ENCODE results near the gene HDAC1.

The HDAC1 gene

GRCh38 chr1:32305310-32305709 lies 13.4 kb downstream of the HDAC1 start:
- TF ChIP-seq, protein P1, sequence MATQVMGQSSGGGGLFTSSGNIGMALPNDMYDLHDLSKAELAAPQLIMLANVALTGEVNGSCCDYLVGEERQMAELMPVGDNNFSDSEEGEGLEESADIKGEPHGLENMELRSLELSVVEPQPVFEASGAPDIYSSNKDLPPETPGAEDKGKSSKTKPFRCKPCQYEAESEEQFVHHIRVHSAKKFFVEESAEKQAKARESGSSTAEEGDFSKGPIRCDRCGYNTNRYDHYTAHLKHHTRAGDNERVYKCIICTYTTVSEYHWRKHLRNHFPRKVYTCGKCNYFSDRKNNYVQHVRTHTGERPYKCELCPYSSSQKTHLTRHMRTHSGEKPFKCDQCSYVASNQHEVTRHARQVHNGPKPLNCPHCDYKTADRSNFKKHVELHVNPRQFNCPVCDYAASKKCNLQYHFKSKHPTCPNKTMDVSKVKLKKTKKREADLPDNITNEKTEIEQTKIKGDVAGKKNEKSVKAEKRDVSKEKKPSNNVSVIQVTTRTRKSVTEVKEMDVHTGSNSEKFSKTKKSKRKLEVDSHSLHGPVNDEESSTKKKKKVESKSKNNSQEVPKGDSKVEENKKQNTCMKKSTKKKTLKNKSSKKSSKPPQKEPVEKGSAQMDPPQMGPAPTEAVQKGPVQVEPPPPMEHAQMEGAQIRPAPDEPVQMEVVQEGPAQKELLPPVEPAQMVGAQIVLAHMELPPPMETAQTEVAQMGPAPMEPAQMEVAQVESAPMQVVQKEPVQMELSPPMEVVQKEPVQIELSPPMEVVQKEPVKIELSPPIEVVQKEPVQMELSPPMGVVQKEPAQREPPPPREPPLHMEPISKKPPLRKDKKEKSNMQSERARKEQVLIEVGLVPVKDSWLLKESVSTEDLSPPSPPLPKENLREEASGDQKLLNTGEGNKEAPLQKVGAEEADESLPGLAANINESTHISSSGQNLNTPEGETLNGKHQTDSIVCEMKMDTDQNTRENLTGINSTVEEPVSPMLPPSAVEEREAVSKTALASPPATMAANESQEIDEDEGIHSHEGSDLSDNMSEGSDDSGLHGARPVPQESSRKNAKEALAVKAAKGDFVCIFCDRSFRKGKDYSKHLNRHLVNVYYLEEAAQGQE (IDR thresholded peaks at IDR 0.05; ENCODE audit: insufficient read depth in 1 of 2, low read depth in 2 of 2, low read length in 2 of 2): no peak
- no peak for TF ChIP-seq SIN3A (IDR thresholded peaks at IDR 0.05; ENCODE audit: borderline replicate concordance, insufficient read depth, low read length)
- no peak for TF ChIP-seq FOXP2 (optimal IDR thresholded peaks at IDR 0.05; ENCODE audit: borderline replicate concordance, extremely low read depth, extremely low read length, insufficient read depth)
- TF ChIP-seq POLR2AphosphoS5 (IDR thresholded peaks at IDR 0.05; ENCODE audit: low read depth, low read length): no peak
- TF ChIP-seq TAF1 (IDR thresholded peaks at IDR 0.05; ENCODE audit: borderline replicate concordance, insufficient read depth, low read length): no peak

DNA sequence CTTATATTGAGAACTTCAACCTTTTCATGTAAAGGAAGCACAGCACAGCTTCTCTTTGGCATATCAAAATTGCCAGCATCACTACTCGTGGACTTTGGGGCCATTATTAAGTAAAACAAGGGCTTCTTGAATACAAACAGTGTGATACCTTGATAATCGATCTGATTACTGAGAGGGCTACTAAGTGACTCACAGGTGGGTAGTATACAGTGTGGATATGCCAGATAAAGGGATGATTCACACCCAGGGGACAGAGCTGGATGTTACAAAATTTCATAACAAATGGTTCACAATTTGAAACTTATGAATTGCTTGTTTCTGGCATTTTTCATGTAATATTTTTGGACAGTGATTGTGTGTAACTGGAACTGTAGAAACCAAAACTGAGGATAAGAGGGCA lies 15.4 kb downstream of the HDAC1 start:
- TF ChIP-seq, protein P1 (IDR thresholded peaks at IDR 0.05; ENCODE audit: insufficient read depth in 1 of 2, low read depth in 2 of 2, low read length in 2 of 2): no peak
- TF ChIP-seq POLR2AphosphoS5 (IDR thresholded peaks at IDR 0.05; ENCODE audit: low read depth, low read length): no peak
- TF ChIP-seq SIN3A (IDR thresholded peaks at IDR 0.05; ENCODE audit: borderline replicate concordance, insufficient read depth, low read length): no peak
- no peak for TF ChIP-seq TAF1 (IDR thresholded peaks at IDR 0.05; ENCODE audit: borderline replicate concordance, insufficient read depth, low read length)

GRCh38 chr1:32309960-32310359 lies 18.1 kb downstream of the HDAC1 start:
- no peak for TF ChIP-seq POLR2AphosphoS5 (IDR thresholded peaks at IDR 0.05; ENCODE audit: low read depth, low read length)
- TF ChIP-seq TAF1 (IDR thresholded peaks at IDR 0.05; ENCODE audit: borderline replicate concordance, insufficient read depth, low read length): no peak
- no peak for TF ChIP-seq SIN3A (IDR thresholded peaks at IDR 0.05; ENCODE audit: borderline replicate concordance, insufficient read depth, low read length)
- TF ChIP-seq, protein P1 (IDR thresholded peaks at IDR 0.05; ENCODE audit: insufficient read depth in 1 of 2, low read depth in 2 of 2, low read length in 2 of 2): no peak
- no peak for TF ChIP-seq FOXP2 (optimal IDR thresholded peaks at IDR 0.05; ENCODE audit: borderline replicate concordance, extremely low read depth, extremely low read length, insufficient read depth)

- TF ChIP-seq TAF1 (IDR thresholded peaks at IDR 0.05; ENCODE audit: borderline replicate concordance, insufficient read depth, low read length): no peak
- TF ChIP-seq SIN3A (IDR thresholded peaks at IDR 0.05; ENCODE audit: borderline replicate concordance, insufficient read depth, low read length): no peak
- TF ChIP-seq POLR2AphosphoS5 (IDR thresholded peaks at IDR 0.05; ENCODE audit: low read depth, low read length): no peak
- TF ChIP-seq, protein P1 (IDR thresholded peaks at IDR 0.05; ENCODE audit: insufficient read depth in 1 of 2, low read depth in 2 of 2, low read length in 2 of 2): no peak
- no peak for TF ChIP-seq FOXP2 (optimal IDR thresholded peaks at IDR 0.05; ENCODE audit: borderline replicate concordance, extremely low read depth, extremely low read length, insufficient read depth)
Measured at GRCh38 chr1:32311709-32312393, 20.0 kb downstream of the HDAC1 start.

Data from PFSK-1 (cell line).